ENCODE measurements around the gene HMGB2.

GRCh38 chr4:173334085-173334890, at the start of gene HMGB2:
- TF ChIP-seq CTCF (IDR thresholded peaks at IDR 0.05) (no peak), POLR2A (IDR thresholded peaks at IDR 0.05) (peak; percentile 99), EP300 (IDR thresholded peaks at IDR 0.05; ENCODE audit: low read depth) (no peak)

Measured in transverse colon (tissue), 3 donors.